H1 (cell line): ENCODE measurements around the gene CCDC30. TPM values are rescaled to one million over a fixed set of nuclear protein-coding genes. Genes with fewer than 3 reads are reported as not detected.

Experiments
- CTCF ChIA-PET: fragments of 300-600 bp; sonication (Branson Sonifier 250); formaldehyde crosslinking; loops from one replicate; lab custom pipeline; 2021; ENCODE audit not compliant: partially characterized antibody; lab: Charles Lee
- POLR2A ChIA-PET: fragments of 300-600 bp; sonication (Branson Sonifier 250); formaldehyde crosslinking; loops from one replicate; lab custom pipeline; 2021; ENCODE audit warnings: inconsistent platforms; ENCODE audit not compliant: partially characterized antibody; lab: Charles Lee
- DNase-seq, 2 experiments: peaks; one replicate each; pipeline versions ENCODE4 v3.0.0 to v3.0.0-alpha.2; 2010 to 2022; ENCODE audit warnings: low spot score in 2 of 2, low read depth in 1 of 2, mixed read lengths in 1 of 2
- FAIRE-seq: peaks from 2 replicates; lab custom pipeline; 2011; peaks lifted over from hg19 to GRCh38; lab: Jason Lieb, UNC
- H2AFZ ChIP-seq: 2 replicates; pipeline ENCODE4 v1.8.1; 2012; ENCODE audit warnings: low read length, inconsistent platforms
- H2AK5ac ChIP-seq: 2 replicates; pipeline ENCODE4 v1.6.1; 2013; ENCODE audit warnings: low read depth, low read length
- H2BK120ac ChIP-seq: replicated peaks from 2 replicates; pipeline ENCODE3; 2013; ENCODE audit warnings: low read depth, low read length, inconsistent platforms
- H2BK12ac ChIP-seq: 2 replicates; pipeline ENCODE4 v1.6.1; 2013; ENCODE audit warnings: low read depth, low read length
- H2BK15ac ChIP-seq: 2 replicates; pipeline ENCODE4 v1.6.1; 2013; ENCODE audit warnings: low read length
- H2BK20ac ChIP-seq: 2 replicates; pipeline ENCODE4 v1.6.1; 2013; ENCODE audit warnings: low read length
- H2BK5ac ChIP-seq: 2 replicates; pipeline ENCODE4 v1.6.1; 2013; ENCODE audit warnings: low read depth, low read length
- H3K14ac ChIP-seq: 2 replicates; pipeline ENCODE4 v1.6.1; 2013; ENCODE audit warnings: inconsistent platforms; ENCODE audit not compliant: insufficient read length
- H3K18ac ChIP-seq: 2 replicates; pipeline ENCODE4 v1.6.1; 2013; ENCODE audit warnings: low read length; ENCODE audit errors: extremely low read depth
- H3K23ac ChIP-seq: 2 replicates; pipeline ENCODE4 v1.6.1; 2013; ENCODE audit warnings: inconsistent platforms; ENCODE audit not compliant: insufficient read length
- H3K23me2 ChIP-seq: 2 replicates; pipeline ENCODE4 v1.6.1; 2013; ENCODE audit warnings: low read depth, low read length
- H3K27ac ChIP-seq: 2 replicates; pipeline ENCODE4 v1.6.1; 2011; ENCODE audit warnings: low read depth, low read length, inconsistent platforms
- H3K27me3 ChIP-seq, 4 experiments: replicated peaks in 1 of 4; 1 replicate in 1 of 4; 2 replicates in 3 of 4; pipeline versions ENCODE4 v1.6.1 to v1.8.1; 2011 to 2013; ENCODE audit warnings: low read length in 3 of 4, mild to moderate bottlenecking in 3 of 4, inconsistent platforms in 2 of 4, mixed read lengths in 2 of 4, moderate library complexity in 1 of 4; ENCODE audit not compliant: control insufficient read depth in 3 of 4, insufficient read depth in 3 of 4; ENCODE audit errors: extremely low read depth in 1 of 4
- H3K36me3 ChIP-seq, 4 experiments: 2 replicates each; pipeline versions ENCODE4 v1.6.1 to v1.8.1; 2011 to 2013; ENCODE audit warnings: mild to moderate bottlenecking in 4 of 4, low read length in 3 of 4, moderate library complexity in 2 of 4, control low read depth in 1 of 4, inconsistent platforms in 1 of 4; ENCODE audit not compliant: insufficient read depth in 4 of 4, control insufficient read depth in 2 of 4
- H3K4ac ChIP-seq: replicated peaks from 2 replicates; pipeline ENCODE3; 2013; ENCODE audit warnings: low read length, low read depth, mixed read lengths, inconsistent platforms; ENCODE audit not compliant: insufficient read length
- H3K4me1 ChIP-seq, 4 experiments: replicated peaks in 1 of 4; 1 replicate in 1 of 4; 2 replicates in 3 of 4; pipeline versions ENCODE4 v1.6.1 to v1.8.1; 2011 to 2013; ENCODE audit warnings: low read length in 3 of 4, inconsistent platforms in 2 of 4, mixed read lengths in 1 of 4; ENCODE audit not compliant: insufficient read depth in 4 of 4, control insufficient read depth in 3 of 4
- H3K4me2 ChIP-seq, 2 experiments: 2 replicates each; pipeline versions ENCODE4 v1.6.1 to v1.8.1; 2011 to 2013; ENCODE audit warnings: low read depth in 2 of 2, low read length in 2 of 2, control low read depth in 1 of 2, inconsistent platforms in 1 of 2, mild to moderate bottlenecking in 1 of 2; ENCODE audit not compliant: insufficient read depth in 1 of 2
- H3K4me3 ChIP-seq, 4 experiments: fragments of 200-600, 300-600 bp in 1 of 4; sonication (generic), shearing (Covaris generic), sonication (Bioruptor Twin) in 1 of 4; 2 replicates each; pipeline versions ENCODE4 v1.5.1 to v1.8.1; 2011 to 2016; ENCODE audit warnings: low read length in 4 of 4, low read depth in 3 of 4, control low read depth in 2 of 4, inconsistent platforms in 2 of 4, mild to moderate bottlenecking in 2 of 4, mixed read lengths in 1 of 4, moderate library complexity in 1 of 4; ENCODE audit not compliant: insufficient read depth in 2 of 4; ENCODE audit errors: extremely low read depth in 1 of 4
- H3K56ac ChIP-seq: replicated peaks from 2 replicates; pipeline ENCODE3; 2013; ENCODE audit warnings: low read depth, mild to moderate bottlenecking, mixed read lengths, low read length, inconsistent platforms; ENCODE audit not compliant: insufficient read length
- H3K79me1 ChIP-seq: 2 replicates; pipeline ENCODE4 v1.6.1; 2013; ENCODE audit warnings: low read depth, low read length, control low read depth
- H3K79me2 ChIP-seq, 2 experiments: 2 replicates each; pipeline versions ENCODE4 v1.6.1 to v1.8.1; 2012 to 2013; ENCODE audit warnings: low read length in 2 of 2, mild to moderate bottlenecking in 2 of 2, inconsistent platforms in 1 of 2; ENCODE audit not compliant: insufficient read depth in 2 of 2, control insufficient read depth in 1 of 2
- H3K9ac ChIP-seq, 4 experiments: replicated peaks in 1 of 4; 1 replicate in 1 of 4; 2 replicates in 3 of 4; pipeline versions ENCODE4 v1.6.1 to v1.8.1; 2011 to 2013; ENCODE audit warnings: low read depth in 3 of 4, low read length in 3 of 4, control low read depth in 2 of 4, mild to moderate bottlenecking in 2 of 4, moderate library complexity in 2 of 4, inconsistent platforms in 1 of 4; ENCODE audit errors: extremely low read depth in 1 of 4
- H3K9me3 ChIP-seq, 2 experiments: 2 replicates each; pipeline versions ENCODE4 v1.6.1 to v1.8.1; 2012 to 2013; ENCODE audit warnings: mild to moderate bottlenecking in 2 of 2, moderate library complexity in 2 of 2, control low read depth in 1 of 2, inconsistent platforms in 1 of 2, low read depth in 1 of 2, low read length in 1 of 2, mixed read lengths in 1 of 2; ENCODE audit not compliant: insufficient read depth in 2 of 2
- H4K20me1 ChIP-seq, 2 experiments: replicated peaks in 1 of 2; 2 replicates each; pipeline versions ENCODE3 to v1.8.1; 2011 to 2013; ENCODE audit warnings: inconsistent platforms in 2 of 2, low read length in 2 of 2, mild to moderate bottlenecking in 1 of 2; ENCODE audit not compliant: insufficient read depth in 2 of 2, control insufficient read depth in 1 of 2
- H4K5ac ChIP-seq: 2 replicates; pipeline ENCODE4 v1.6.1; 2013; ENCODE audit warnings: low read length, low read depth, mixed read lengths, inconsistent platforms; ENCODE audit not compliant: insufficient read length
- H4K8ac ChIP-seq: 2 replicates; pipeline ENCODE4 v1.8.0; 2013; ENCODE audit warnings: mild to moderate bottlenecking, moderate library complexity, low read length, inconsistent platforms; ENCODE audit not compliant: insufficient read depth; ENCODE audit errors: extremely low read depth
- H4K91ac ChIP-seq: replicated peaks from 2 replicates; pipeline ENCODE3; 2013; ENCODE audit warnings: low read length, mixed read lengths, inconsistent platforms; ENCODE audit not compliant: insufficient read length
- ATF2 ChIP-seq: IDR thresholded peaks from 2 replicates; pipeline ENCODE4 v1.6.1; 2012; ENCODE audit warnings: low read length, inconsistent platforms
- BCL11A ChIP-seq, 2 experiments: IDR thresholded peaks; one replicate each; pipeline ENCODE4 v1.6.1; 2011; ENCODE audit warnings: low read depth in 2 of 2, low read length in 2 of 2, mild to moderate bottlenecking in 2 of 2
- CBX5 ChIP-seq: fragments of 300-800, 300-1000 bp; sonication (generic); IDR thresholded peaks from 2 replicates; pipeline ENCODE4 v1.7.1; 2016; ENCODE audit warnings: antibody characterized with exemption, low read length, low read depth
- MAFK ChIP-seq: IDR thresholded peaks from 2 replicates; pipeline ENCODE4 v1.6.1; 2012; ENCODE audit warnings: low read depth, mild to moderate bottlenecking, improper control_type of control experiment, low read length
- NRF1 ChIP-seq: IDR thresholded peaks from 2 replicates; pipeline ENCODE4 v1.6.1; 2011; ENCODE audit warnings: mild to moderate bottlenecking, low read depth, low read length, improper control_type of control experiment
- PHF8 ChIP-seq: fragments of 200-600 bp; sonication (generic); conservative IDR thresholded peaks from 2 replicates; pipeline ENCODE4 v1.7.1; 2012; ENCODE audit warnings: low read depth, mild to moderate bottlenecking, inconsistent platforms, low read length, moderate library complexity
- RAD21 ChIP-seq, 2 experiments: IDR thresholded peaks in 1 of 2; conservative IDR thresholded peaks in 1 of 2; 2 replicates each; pipeline ENCODE4 v1.6.1; 2011; ENCODE audit warnings: low read depth in 2 of 2, low read length in 2 of 2, improper control_type of control experiment in 1 of 2, inconsistent platforms in 1 of 2, mild to moderate bottlenecking in 1 of 2, moderate library complexity in 1 of 2
- RFX5 ChIP-seq: IDR thresholded peaks from 2 replicates; pipeline ENCODE4 v1.6.1; 2011; ENCODE audit warnings: low read depth, low read length, improper control_type of control experiment, borderline replicate concordance
- SAP30 ChIP-seq: fragments of 300-600 bp; sonication (generic); IDR thresholded peaks from 2 replicates; pipeline ENCODE4 v1.7.1; 2012; ENCODE audit warnings: low read length, moderate library complexity, mild to moderate bottlenecking, inconsistent platforms; ENCODE audit not compliant: insufficient read depth, insufficient replicate concordance
- TEAD4 ChIP-seq: IDR thresholded peaks from 2 replicates; pipeline ENCODE4 v1.6.1; 2012; ENCODE audit warnings: low read depth, low read length, inconsistent platforms, mixed read lengths
- WGBS, 2 experiments: shearing (Covaris generic) in 1 of 2; methylation state at CpG; one replicate each; pipeline versions ENCODE4 v1.1.6 to v1.1.7; 2013 to 2015; ENCODE audit warnings: low lambda C conversion rate in 2 of 2, mixed read lengths in 2 of 2, inconsistent platforms in 1 of 2, low coverage in 1 of 2, missing lambda C conversion rate in 1 of 2; ENCODE audit not compliant: insufficient replicate concordance in 2 of 2, insufficient coverage in 1 of 2, insufficient read length in 1 of 2; ENCODE audit errors: extremely low coverage in 1 of 2, missing lambda C conversion rate in 1 of 2; 5-methylcytosine and 5-hydroxymethylcytosine counted together
- polyA plus RNA-seq, 7 experiments: library from polyadenylated mRNA; depleted of rRNA in 3 of 7; stranded (reverse) in 5 of 7; unstranded in 2 of 7; fragments of >200 nt in 5 of 7; fragments of 200-250 nt in 2 of 7; gene quantifications; 1 replicate in 5 of 7; 2 replicates in 1 of 7; 4 replicates in 1 of 7; pipeline versions ENCODE4 v1.2.1 to v1.2.3, GENCODE V29; 2011 to 2013; ENCODE audit warnings: missing spikeins in 2 of 7, mixed read lengths in 2 of 7
- total RNA-seq: library from RNA; stranded (reverse); fragmentation: NEBNext Ultra II Directional; extraction: Animal tissue kit (Norgen Biotek cat#: 25700); gene quantifications from 2 replicates; pipeline ENCODE4 v1.2.1, GENCODE V29; 2021
- TF ChIP-seq, protein P1 (sequence below): IDR thresholded peaks from 2 replicates; pipeline ENCODE4 v1.6.1; 2011; ENCODE audit warnings: low read length, improper control_type of control experiment

Gene CCDC30
- total and polyA plus RNA-seq, 2 of the 8 experiments (the other 6 are each of a cell fraction or from before 2014, with no cell fraction given) = 0.60 to 1.8 TPM

DNA sequence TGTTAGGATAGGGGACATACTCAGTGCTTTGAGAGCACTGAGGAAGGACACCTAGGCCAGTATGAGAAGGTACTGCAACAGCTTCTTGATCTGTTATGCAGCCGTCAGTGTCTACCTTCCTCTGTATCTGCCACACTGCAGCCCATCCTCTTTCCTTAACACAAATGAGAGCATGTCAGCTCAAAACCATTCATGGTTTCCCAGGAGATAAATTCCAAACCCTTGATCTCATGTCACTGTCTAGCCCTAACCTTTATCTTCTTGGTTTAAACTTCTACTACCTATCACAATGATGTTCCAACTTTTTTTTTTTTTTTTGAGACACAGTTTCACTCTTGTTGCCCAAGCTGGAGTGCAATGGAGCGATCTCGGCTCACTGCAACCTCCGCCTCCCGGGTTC, 8.7 kb upstream of the CCDC30 start:
- Histone ChIP-seq H2BK120ac (no peak overlapping the region), H2BK15ac (no peak overlapping the region), H3K23me2 (peaks cover 7% of the 10 kb centered on the region), H2AK5ac (no peak overlapping the region), H3K4me3 (no peak overlapping the region), H3K4me2 (no peak overlapping the region), H3K56ac (no peak overlapping the region), H3K9me3 (no peaks in the 10 kb centered on the region), H3K79me2 (no peaks in the 10 kb centered on the region), H3K79me1 (no peaks in the 10 kb centered on the region), H3K4me1 (peaks cover 0 to 9% (median 3%) of the 10 kb centered on the region in 4 experiments; a peak in 4 of 7 replicates), H4K20me1 (no peaks in the 10 kb centered on the region), H3K23ac (no peak overlapping the region), H3K4ac (no peak overlapping the region), H3K27me3 (no peaks in the 10 kb centered on the region), H2AFZ (no peak overlapping the region), H4K8ac (no peak overlapping the region), H2BK12ac (no peak overlapping the region), H2BK5ac (no peak overlapping the region), H3K18ac (no peak overlapping the region), H3K14ac (no peak overlapping the region), H4K91ac (no peak overlapping the region), H4K5ac (no peak overlapping the region), H3K27ac (no peak overlapping the region), H2BK20ac (no peak overlapping the region), H3K9ac (no peak overlapping the region), H3K36me3 (peaks cover 0 to 11% (median 4%) of the 10 kb centered on the region in 4 experiments; a peak in 2 of 8 replicates)
- DNase-seq (no peak), FAIRE-seq (no peak)
- ChIA-PET POLR2A (interaction anchor here (1.0 kb wide), 1 partner anchor 74 kb away, joined by 4 read pairs; the partner anchor contains the start of gene RIMKLA), CTCF (no interaction called here)
- 92% methylated on average over 5 of the region's 5 CpGs; no CpG with 5 or more reads in 1 of the 2 experiments for whole genome bisulfite sequencing, 2 experiments
- TF ChIP-seq TEAD4 (no peak), NRF1 (no peak), CBX5 (no peak), PHF8 (no peak), MAFK (no peak), RAD21 (IDR thresholded peaks at IDR 0.05 in 1 of 2, conservative IDR thresholded peaks at IDR 0.05 in 1 of 2; ENCODE audit: low read depth in 2 of 2, low read length in 2 of 2) (no peak), BCL11A (IDR thresholded peaks at IDR 0.05; ENCODE audit: low read depth in 2 of 2, low read length in 2 of 2) (no peak), ATF2 (no peak), SAP30 (no peak), RFX5 (no peak)
- TF ChIP-seq, protein P1, sequence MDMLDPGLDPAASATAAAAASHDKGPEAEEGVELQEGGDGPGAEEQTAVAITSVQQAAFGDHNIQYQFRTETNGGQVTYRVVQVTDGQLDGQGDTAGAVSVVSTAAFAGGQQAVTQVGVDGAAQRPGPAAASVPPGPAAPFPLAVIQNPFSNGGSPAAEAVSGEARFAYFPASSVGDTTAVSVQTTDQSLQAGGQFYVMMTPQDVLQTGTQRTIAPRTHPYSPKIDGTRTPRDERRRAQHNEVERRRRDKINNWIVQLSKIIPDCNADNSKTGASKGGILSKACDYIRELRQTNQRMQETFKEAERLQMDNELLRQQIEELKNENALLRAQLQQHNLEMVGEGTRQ = no peak
